ENCODE data around the gene DTNB.

The DTNB gene

GRCh38 chr2:25380023-25380422 is 293.4 kb downstream of the DTNB start:
- DNase-seq: no peak

DNA sequence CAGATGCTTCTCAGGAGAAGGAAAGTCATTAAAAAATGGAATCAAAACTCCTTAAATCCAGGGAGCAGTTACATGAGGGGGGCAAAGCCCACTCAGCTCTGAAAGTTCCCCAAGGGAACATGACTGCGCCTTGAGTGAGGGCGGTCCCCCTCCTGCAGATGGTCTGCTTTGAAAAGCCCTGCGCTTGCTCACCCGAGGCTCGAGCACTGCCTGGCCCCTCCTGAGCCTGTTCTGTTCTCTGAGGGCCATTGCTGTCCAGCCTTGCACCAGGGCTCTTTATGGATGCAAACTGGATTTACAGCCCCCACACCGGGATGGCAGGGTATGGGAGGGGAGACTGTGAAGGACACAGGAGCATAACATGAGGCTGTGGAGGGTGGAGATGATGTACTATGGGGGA is 293.8 kb downstream of the DTNB start:
- DNase-seq: no peak

- no peak for DNase-seq
Measured at GRCh38 chr2:25378731-25379490, 294.5 kb downstream of the DTNB start.

- DNase-seq: no peak
Measured at GRCh38 chr2:25377822-25378421, 295.5 kb downstream of the DTNB start.

GRCh38 chr2:25376750-25377621 is 296.4 kb downstream of the DTNB start:
- peak; percentile 59 for DNase-seq

GRCh38 chr2:25375989-25376545 is 297.3 kb downstream of the DTNB start:
- no peak for DNase-seq

DNA sequence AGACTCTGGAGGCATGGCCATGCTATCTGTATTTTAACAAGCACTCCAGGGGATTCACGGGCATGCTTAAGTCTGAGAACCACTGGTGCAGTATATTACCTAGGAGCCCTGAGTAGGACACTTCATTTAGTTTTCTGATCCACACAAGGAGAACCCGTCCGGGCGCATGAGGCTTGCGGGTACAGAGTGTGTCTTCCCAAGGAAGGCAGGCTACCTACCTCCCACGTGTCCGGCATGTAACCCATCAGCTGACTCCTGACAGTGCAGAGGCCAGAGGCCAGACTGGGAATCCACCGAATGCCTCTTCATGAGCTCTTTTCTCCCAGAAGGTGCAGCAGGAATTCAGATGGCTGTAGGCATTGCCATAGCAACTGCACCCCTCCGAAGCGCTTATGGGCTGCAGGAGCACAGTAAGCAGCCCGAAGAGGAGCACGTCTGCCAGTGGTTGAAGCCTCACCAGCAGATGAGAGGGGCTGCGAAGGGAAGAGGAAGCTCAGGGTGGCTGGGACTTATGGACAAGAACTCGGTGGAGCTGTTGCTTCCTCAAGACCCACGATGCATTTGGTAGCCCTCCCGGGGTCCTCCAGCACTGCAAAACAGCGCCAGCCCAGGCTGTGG is 297.9 kb downstream of the DTNB start:
- no peak for DNase-seq

DNA sequence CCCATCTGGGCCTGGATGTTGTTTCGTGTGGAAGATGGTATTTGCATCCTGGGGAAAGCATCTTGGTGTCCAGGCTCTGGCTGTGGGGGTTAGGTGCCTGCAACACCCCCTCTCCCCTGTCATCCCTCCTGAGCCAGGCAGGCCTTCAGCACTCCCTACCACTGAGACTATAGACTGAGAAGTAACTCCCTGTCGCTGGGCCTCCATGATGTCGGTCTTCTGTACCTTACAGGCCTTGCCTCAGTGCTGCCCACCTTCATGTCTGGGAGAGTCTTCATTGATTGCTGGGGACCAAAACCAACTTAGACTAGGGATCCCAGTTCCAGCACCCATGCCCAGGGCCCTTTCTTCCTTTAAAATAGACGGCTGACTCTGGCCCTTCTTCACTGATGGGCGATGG is 298.6 kb downstream of the DTNB start:
- no peak for DNase-seq

- DNase-seq: no peak
Measured at GRCh38 chr2:25374411-25374810, 299.0 kb downstream of the DTNB start.

GRCh38 chr2:25373269-25373981 is 300.0 kb downstream of the DTNB start:
- DNase-seq: no peak

DNA sequence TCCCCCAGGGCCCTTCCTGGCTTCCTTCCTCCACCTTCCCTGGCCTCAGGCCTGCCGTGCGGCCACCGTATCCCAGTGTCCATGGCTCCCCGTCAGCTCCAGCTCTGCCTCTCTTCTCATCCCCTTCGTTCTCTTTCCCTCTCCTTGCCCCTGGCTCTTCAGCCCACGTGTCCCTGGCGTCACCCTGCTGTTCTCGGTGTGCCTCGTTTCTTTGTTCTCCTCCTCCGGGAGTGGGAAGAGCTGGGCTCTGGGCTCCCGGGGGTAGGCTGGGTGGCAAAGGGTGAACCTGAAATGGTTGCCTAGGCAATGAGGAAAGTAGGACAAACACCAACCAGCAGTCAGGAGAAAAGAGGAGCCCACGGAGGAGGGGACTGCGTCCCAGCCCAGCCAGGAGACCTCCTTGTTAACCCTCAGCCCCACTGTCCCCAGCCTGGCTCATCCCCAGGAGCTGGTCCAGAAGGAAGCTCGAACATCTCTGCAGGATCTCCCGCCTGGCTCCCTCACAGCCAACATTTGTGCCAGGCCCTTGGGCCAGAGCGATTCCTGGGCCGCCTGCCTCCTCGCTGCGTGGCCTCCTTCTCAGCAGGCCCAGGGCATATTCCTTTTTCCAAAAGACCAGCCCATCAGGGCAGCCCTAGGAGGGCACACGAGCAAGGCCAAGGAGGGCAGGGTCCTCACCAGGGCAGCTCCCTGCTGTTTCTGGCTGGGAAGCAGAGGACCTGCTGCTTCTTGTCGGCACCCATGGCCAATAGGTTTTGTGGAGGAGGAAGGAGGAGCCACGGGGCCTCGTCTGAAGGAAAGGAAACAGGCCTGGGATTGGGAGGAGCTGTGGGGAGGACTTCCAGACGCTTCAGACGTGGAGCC is 300.7 kb downstream of the DTNB start:
- no peak for DNase-seq

- DNase-seq: no peak
Measured at GRCh38 chr2:25371253-25372241, 301.8 kb downstream of the DTNB start.

- no peak for DNase-seq
Measured at GRCh38 chr2:25369876-25370275, 303.5 kb downstream of the DTNB start.

GRCh38 chr2:25369439-25369838 is 303.9 kb downstream of the DTNB start:
- DNase-seq: no peak

GRCh38 chr2:25368660-25369059 is 304.7 kb downstream of the DTNB start:
- DNase-seq: no peak

DNA sequence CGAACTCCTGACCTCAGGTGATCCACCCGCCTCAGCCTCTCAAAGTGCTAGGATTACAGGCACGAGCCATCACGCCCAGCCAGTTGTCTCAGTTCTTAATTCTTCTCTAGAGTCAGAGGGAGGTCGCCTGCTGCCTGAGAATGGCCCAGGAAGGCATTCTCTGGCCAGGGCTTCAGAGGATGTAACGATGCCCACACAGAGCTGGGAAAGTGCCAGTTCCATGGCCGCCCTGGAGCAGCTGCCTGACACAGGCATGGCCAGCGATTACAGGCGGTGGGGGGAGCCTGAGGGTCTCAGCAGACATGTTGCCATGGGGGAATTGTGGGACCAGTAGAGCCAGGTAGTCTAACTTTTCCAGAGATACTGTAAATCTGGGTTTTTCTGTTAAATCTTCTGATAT is 306.1 kb downstream of the DTNB start:
- DNase-seq: no peak

- no peak for DNase-seq
Measured at GRCh38 chr2:25366629-25367028, 306.7 kb downstream of the DTNB start.

DNA sequence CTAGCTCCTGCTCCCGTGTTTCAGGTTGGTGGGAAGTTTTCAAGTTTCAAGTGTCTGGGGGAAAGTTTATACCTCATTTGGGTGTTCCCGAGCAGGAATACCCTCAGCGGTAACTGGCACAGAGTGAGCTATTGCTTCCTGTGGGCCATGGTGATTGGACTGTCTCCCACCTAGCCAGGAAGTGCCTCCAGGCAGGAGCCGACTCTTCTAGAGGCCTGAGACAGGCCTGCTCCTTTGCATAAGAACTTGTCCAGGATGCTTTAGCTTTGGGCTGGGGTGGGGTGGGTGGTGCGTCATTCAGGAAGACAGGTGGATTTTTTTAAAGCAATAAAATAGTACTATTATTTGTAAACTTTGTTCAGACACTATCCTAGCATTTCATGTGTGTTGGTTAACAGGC is 308.1 kb downstream of the DTNB start:
- DNase-seq: no peak

DNA sequence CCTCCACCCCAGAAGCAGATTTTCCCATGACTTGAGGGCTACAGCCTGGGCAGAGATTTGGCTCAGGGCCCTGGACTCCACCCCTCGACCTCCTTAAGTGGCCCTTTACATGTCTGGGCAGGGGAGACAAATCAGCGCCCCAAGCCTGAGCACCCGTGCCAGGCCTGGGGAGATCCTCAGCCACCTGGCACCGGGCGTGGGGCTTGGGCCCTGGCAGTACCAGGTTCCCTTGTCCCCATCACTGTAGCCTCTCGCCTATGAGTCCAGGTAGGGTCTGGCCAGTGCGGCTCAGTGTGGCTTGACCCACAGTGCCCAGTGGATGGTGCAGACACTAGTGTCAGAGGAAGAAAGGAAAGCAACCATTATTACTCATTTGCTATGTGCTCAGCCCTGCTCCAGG is 309.6 kb downstream of the DTNB start:
- DNase-seq: no peak

All from NCI-H446 treated with DMSO at 0.1 percent for 48 hours (cell line).